GM12878 (cell line): Measurements from ENCODE around the gene FBXL7. TPM values are rescaled to one million over a fixed set of nuclear protein-coding genes. Genes with fewer than 3 reads are reported as not detected.

ENCODE experiments used
- ATAC-seq: fragments of 200-7000 bp; cut with Tn5 transposase; 3 replicates; pipeline ENCODE4 v1.9.1; 2020; ENCODE audit warnings: mild to moderate bottlenecking, moderate library complexity
- BruUV-seq: library from RNA; stranded (reverse); fragments of 400-500 nt; replicated peaks from 2 replicates; lab custom pipeline; 2021; lab: Mats Ljungman, UMichigan
- CTCF ChIA-PET: fragments of 300-600 bp; sonication (Branson Sonifier 250); formaldehyde crosslinking; extraction: SDS; loops from one replicate; lab custom pipeline; 2021; ENCODE audit warnings: inconsistent platforms; lab: Yijun Ruan, JAX
- POLR2A ChIA-PET: fragments of 350-600 bp; formaldehyde crosslinking; extraction: SDS; loops from one replicate; lab custom pipeline; 2021; ENCODE audit warnings: inconsistent platforms; lab: Charles Lee
- RAD21 ChIA-PET: fragments of 300-600 bp; sonication (Branson Sonifier 250); formaldehyde crosslinking; loops from one replicate; lab custom pipeline; 2023; ENCODE audit warnings: antibody characterized with exemption; ENCODE audit not compliant: unreplicated experiment; lab: Charles Lee
- SMC1A ChIA-PET: fragments of 300-600 bp; sonication (Branson Sonifier 250); formaldehyde crosslinking; loops from one replicate; lab custom pipeline; 2023; ENCODE audit not compliant: unreplicated experiment, uncharacterized antibody; lab: Charles Lee
- DNase-seq: peaks from one replicate; pipeline ENCODE4 v3.0.0-alpha.2; 2011; ENCODE audit warnings: low read depth, low spot score
- FAIRE-seq: peaks from 3 replicates; lab custom pipeline; 2011; peaks lifted over from hg19 to GRCh38; lab: Jason Lieb, UNC
- H2AFZ ChIP-seq: 2 replicates; pipeline ENCODE4 v1.6.0; 2011; ENCODE audit warnings: low read depth, low read length, control low read depth; ENCODE audit not compliant: control insufficient read depth
- H3K27ac ChIP-seq: 2 replicates; pipeline ENCODE4 v1.5.1; 2011; ENCODE audit warnings: control low read depth; ENCODE audit not compliant: control insufficient read depth, insufficient read depth
- H3K27me3 ChIP-seq, 2 experiments: replicated peaks in 1 of 2; 2 replicates each; pipeline versions ENCODE4 v1.6.0 to v1.6.1; 2011; ENCODE audit warnings: low read length in 1 of 2; ENCODE audit not compliant: control insufficient read depth in 2 of 2, insufficient read depth in 2 of 2
- H3K36me3 ChIP-seq, 2 experiments: 2 replicates each; pipeline ENCODE4 v1.5.1; 2011; ENCODE audit warnings: low read length in 1 of 2; ENCODE audit not compliant: control insufficient read depth in 2 of 2, insufficient read depth in 2 of 2
- H3K4me1 ChIP-seq: 2 replicates; pipeline ENCODE4 v1.6.1; 2011; ENCODE audit warnings: mild to moderate bottlenecking, low read length, moderate library complexity, mixed read lengths; ENCODE audit not compliant: control insufficient read depth, insufficient read depth
- H3K4me2 ChIP-seq: 2 replicates; pipeline ENCODE4 v1.6.0; 2011; ENCODE audit warnings: control low read depth; ENCODE audit not compliant: control insufficient read depth, insufficient read depth
- H3K4me3 ChIP-seq: fragments of 200-600 bp; sonication (generic); 2 replicates; pipeline ENCODE4 v1.5.1; 2016
- H3K79me2 ChIP-seq: 2 replicates; pipeline ENCODE4 v1.6.0; 2011; ENCODE audit warnings: low read length; ENCODE audit not compliant: control insufficient read depth, insufficient read depth
- H3K9ac ChIP-seq: 2 replicates; pipeline ENCODE4 v1.8.0; 2011; ENCODE audit warnings: low read length, control low read depth, mixed read lengths; ENCODE audit not compliant: control insufficient read depth, insufficient read depth
- H3K9me3 ChIP-seq: replicated peaks from 3 replicates; pipeline ENCODE4 v1.5.1; 2011; ENCODE audit warnings: mild to moderate bottlenecking, low read length; ENCODE audit not compliant: control insufficient read depth, insufficient read depth
- H4K20me1 ChIP-seq: 2 replicates; pipeline ENCODE4 v1.6.0; 2011; ENCODE audit not compliant: control insufficient read depth, insufficient read depth
- ESRRA ChIP-seq: IDR thresholded peaks from 2 replicates; pipeline ENCODE4 v1.6.1; 2012; ENCODE audit warnings: mild to moderate bottlenecking, low read length, improper control_type of control experiment
- WGBS: methylation state at CpG from one replicate; pipeline ENCODE4 v1.1.6; 2016; ENCODE audit warnings: low lambda C conversion rate; ENCODE audit not compliant: insufficient replicate concordance, insufficient coverage; ENCODE audit errors: missing lambda C conversion rate; 5-methylcytosine and 5-hydroxymethylcytosine counted together
- in situ Hi-C: fragments of 300-500 bp; cut with MboI; formaldehyde crosslinking; loops from 9 replicates; pipeline ENCODE4 v1.14.3; 2018; ENCODE audit warnings: mixed read lengths
- intact Hi-C: fragments of 100-400 bp; cut with micrococcal nuclease; formaldehyde crosslinking; loops from one replicate; pipeline ENCODE4 v1.14.2; 2022; ENCODE audit not compliant: unreplicated experiment
- polyA plus RNA-seq, 11 experiments: library from polyadenylated mRNA; depleted of rRNA in 4 of 11; unstranded in 6 of 11; stranded (reverse) in 5 of 11; fragments of >200 nt; fragmentation: Nextera tagmentation in 4 of 11; fragmentation: Illumina TruSeq in 1 of 11; extraction: Ambion mirVana in 4 of 11; extraction: Trizol in 1 of 11; gene quantifications; 1 replicate in 1 of 11; 2 replicates in 10 of 11; pipeline versions ENCODE4 v1.2.1 to v1.2.3, GENCODE V29; 2011 to 2016; ENCODE audit warnings: inconsistent platforms in 2 of 11, missing spikeins in 2 of 11, low read depth in 1 of 11
- total RNA-seq, 4 experiments: library from RNA; depleted of rRNA in 3 of 4; stranded (reverse); fragments of >200 nt in 3 of 4; fragmentation: Illumina TruSeq in 1 of 4; extraction: Trizol in 1 of 4; gene quantifications; 2 replicates each; pipeline versions ENCODE4 v1.2.1 to v1.2.3, GENCODE V29; 2013 to 2021
- TF ChIP-seq, protein P1 (sequence below): fragments of 450-650 bp; IDR thresholded peaks from 2 replicates; pipeline ENCODE4 v1.6.1; 2018; ENCODE audit warnings: borderline replicate concordance, mild to moderate bottlenecking; ENCODE audit not compliant: partially characterized antibody
- TF ChIP-seq, protein P2 (sequence below): IDR thresholded peaks from 2 replicates; pipeline ENCODE4 v1.6.1; 2012; ENCODE audit warnings: improper control_type of control experiment, low read depth, low read length; ENCODE audit not compliant: insufficient replicate concordance
- TF ChIP-seq, protein P3 (sequence below): IDR thresholded peaks from 2 replicates; pipeline ENCODE4 v1.6.1; 2011; ENCODE audit warnings: borderline replicate concordance, low read depth, mild to moderate bottlenecking, moderate library complexity, low read length; ENCODE audit not compliant: insufficient read depth, poor library complexity, severe bottlenecking

The FBXL7 gene
- total and polyA plus RNA-seq, 10 of the 15 experiments (the other 5 are each of a cell fraction or from before 2014, with no cell fraction given), result 0.03 to 0.44 (median 0.16) TPM

DNA sequence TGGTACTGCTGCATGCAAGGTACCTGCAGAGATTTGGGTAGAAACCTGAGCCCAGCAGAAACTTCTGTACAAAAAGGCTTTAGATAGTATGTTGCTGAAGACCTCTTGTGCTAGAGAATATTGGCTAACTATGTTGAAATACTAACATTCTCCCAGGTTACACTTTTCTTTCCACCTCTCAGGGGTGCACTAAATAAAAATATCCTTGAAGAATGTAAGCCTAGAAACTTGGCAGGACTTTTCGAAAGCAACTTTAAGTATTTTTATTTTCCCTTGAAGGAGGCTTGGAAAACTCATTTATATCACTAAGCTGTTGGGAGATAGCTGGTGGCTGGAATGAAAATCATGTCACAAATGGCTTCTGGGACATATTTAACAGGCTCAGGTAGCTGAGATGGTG lies 50.0 kb downstream of the FBXL7 start:
- ATAC-seq (no peak), FAIRE-seq (no peak), DNase-seq (no peak)
- TF ChIP-seq, protein P1, sequence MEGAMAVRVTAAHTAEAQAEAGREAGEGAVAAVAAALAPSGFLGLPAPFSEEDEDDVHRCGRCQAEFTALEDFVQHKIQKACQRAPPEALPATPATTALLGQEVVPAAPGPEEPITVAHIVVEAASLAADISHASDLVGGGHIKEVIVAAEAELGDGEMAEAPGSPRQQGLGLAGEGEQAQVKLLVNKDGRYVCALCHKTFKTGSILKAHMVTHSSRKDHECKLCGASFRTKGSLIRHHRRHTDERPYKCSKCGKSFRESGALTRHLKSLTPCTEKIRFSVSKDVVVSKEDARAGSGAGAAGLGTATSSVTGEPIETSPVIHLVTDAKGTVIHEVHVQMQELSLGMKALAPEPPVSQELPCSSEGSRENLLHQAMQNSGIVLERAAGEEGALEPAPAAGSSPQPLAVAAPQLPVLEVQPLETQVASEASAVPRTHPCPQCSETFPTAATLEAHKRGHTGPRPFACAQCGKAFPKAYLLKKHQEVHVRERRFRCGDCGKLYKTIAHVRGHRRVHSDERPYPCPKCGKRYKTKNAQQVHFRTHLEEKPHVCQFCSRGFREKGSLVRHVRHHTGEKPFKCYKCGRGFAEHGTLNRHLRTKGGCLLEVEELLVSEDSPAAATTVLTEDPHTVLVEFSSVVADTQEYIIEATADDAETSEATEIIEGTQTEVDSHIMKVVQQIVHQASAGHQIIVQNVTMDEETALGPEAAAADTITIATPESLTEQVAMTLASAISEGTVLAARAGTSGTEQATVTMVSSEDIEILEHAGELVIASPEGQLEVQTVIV, result no peak
- ChIA-PET RAD21 (no interaction called here), POLR2A (no interaction called here), SMC1A (interaction anchor here (1.8 kb wide), 1 partner anchor 11 kb away, joined by 5 read pairs; no protein-coding TSS in a partner anchor), CTCF (no interaction called here)
- no peak overlapping the region for H3K9ac ChIP-seq
- H3K27me3 ChIP-seq, result no peaks in the 10 kb centered on the region
- no peak overlapping the region for H3K4me3 ChIP-seq
- intact Hi-C loops (no loop called here), in situ Hi-C loops (no loop called here)
- WGBS, result 22% methylated on average over 1 of the region's 1 CpG
- no peaks in the 10 kb centered on the region for H4K20me1 ChIP-seq
- H3K4me2 ChIP-seq, result no peak overlapping the region
- H3K27ac ChIP-seq, result no peak overlapping the region
- no peaks in the 10 kb centered on the region for H3K9me3 ChIP-seq
- H3K79me2 ChIP-seq, result no peaks in the 10 kb centered on the region
- H2AFZ ChIP-seq, result no peak overlapping the region
- BruUV-seq, result no TSS peak
- H3K36me3 ChIP-seq, result no peaks in the 10 kb centered on the region
- no peaks in the 10 kb centered on the region for H3K4me1 ChIP-seq

DNA sequence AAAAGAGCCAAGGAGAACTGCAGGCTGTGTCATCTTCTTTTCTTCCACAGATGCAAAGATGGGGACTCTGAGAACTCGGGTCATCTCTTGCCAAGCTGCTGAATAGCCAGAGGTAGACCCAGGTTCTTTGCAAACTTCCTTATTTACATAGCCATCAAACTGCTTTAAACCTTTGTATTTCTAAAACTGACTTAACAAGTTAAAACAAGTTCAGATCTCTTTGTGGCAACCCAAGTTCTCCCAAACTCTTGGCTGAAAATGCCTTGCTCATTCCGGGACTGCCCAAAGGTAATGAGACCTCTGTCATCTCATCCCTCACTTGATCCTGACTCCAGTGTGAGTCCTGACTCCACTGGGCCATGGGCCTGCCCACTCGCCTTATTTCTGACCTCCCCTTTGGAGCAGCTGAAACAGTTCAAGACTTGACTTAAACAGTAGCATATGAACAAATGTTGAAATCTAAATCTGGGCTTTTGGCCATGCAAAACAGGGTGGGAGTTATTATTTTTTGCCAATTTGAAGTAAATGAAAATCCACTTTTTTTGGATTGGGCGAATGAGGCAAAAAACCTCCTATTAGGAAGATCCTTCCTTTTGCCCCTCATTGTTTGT lies 50.6 kb downstream of the FBXL7 start:
- ATAC-seq (no peak), FAIRE-seq (no peak), DNase-seq (no peak)
- no TSS peak for BruUV-seq
- no peaks in the 10 kb centered on the region for H3K4me1 ChIP-seq
- H3K9ac ChIP-seq, result no peak overlapping the region
- H3K27me3 ChIP-seq, result no peaks in the 10 kb centered on the region
- in situ Hi-C loops, result no loop called here
- WGBS, result 1% methylated on average over 4 of the region's 4 CpGs
- ChIA-PET RAD21 (no interaction called here), POLR2A (no interaction called here), CTCF (no interaction called here), SMC1A (interaction anchor here (1.8 kb wide), 1 partner anchor 11 kb away, joined by 5 read pairs; no protein-coding TSS in a partner anchor)
- no peak overlapping the region for H2AFZ ChIP-seq
- no peak overlapping the region for H3K4me2 ChIP-seq
- no peaks in the 10 kb centered on the region for H3K9me3 ChIP-seq
- no peak overlapping the region for H3K27ac ChIP-seq
- no peaks in the 10 kb centered on the region for H3K79me2 ChIP-seq
- no peaks in the 10 kb centered on the region for H4K20me1 ChIP-seq
- intact Hi-C loops, result no loop called here
- no peak overlapping the region for H3K4me3 ChIP-seq
- H3K36me3 ChIP-seq, result no peaks in the 10 kb centered on the region
- TF ChIP-seq, protein P2, sequence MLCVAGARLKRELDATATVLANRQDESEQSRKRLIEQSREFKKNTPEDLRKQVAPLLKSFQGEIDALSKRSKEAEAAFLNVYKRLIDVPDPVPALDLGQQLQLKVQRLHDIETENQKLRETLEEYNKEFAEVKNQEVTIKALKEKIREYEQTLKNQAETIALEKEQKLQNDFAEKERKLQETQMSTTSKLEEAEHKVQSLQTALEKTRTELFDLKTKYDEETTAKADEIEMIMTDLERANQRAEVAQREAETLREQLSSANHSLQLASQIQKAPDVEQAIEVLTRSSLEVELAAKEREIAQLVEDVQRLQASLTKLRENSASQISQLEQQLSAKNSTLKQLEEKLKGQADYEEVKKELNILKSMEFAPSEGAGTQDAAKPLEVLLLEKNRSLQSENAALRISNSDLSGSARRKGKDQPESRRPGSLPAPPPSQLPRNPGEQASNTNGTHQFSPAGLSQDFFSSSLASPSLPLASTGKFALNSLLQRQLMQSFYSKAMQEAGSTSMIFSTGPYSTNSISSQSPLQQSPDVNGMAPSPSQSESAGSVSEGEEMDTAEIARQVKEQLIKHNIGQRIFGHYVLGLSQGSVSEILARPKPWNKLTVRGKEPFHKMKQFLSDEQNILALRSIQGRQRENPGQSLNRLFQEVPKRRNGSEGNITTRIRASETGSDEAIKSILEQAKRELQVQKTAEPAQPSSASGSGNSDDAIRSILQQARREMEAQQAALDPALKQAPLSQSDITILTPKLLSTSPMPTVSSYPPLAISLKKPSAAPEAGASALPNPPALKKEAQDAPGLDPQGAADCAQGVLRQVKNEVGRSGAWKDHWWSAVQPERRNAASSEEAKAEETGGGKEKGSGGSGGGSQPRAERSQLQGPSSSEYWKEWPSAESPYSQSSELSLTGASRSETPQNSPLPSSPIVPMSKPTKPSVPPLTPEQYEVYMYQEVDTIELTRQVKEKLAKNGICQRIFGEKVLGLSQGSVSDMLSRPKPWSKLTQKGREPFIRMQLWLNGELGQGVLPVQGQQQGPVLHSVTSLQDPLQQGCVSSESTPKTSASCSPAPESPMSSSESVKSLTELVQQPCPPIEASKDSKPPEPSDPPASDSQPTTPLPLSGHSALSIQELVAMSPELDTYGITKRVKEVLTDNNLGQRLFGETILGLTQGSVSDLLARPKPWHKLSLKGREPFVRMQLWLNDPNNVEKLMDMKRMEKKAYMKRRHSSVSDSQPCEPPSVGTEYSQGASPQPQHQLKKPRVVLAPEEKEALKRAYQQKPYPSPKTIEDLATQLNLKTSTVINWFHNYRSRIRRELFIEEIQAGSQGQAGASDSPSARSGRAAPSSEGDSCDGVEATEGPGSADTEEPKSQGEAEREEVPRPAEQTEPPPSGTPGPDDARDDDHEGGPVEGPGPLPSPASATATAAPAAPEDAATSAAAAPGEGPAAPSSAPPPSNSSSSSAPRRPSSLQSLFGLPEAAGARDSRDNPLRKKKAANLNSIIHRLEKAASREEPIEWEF, result no peak
- TF ChIP-seq, protein P3, sequence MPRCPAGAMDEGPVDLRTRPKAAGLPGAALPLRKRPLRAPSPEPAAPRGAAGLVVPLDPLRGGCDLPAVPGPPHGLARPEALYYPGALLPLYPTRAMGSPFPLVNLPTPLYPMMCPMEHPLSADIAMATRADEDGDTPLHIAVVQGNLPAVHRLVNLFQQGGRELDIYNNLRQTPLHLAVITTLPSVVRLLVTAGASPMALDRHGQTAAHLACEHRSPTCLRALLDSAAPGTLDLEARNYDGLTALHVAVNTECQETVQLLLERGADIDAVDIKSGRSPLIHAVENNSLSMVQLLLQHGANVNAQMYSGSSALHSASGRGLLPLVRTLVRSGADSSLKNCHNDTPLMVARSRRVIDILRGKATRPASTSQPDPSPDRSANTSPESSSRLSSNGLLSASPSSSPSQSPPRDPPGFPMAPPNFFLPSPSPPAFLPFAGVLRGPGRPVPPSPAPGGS, result no peak
- no peak for TF ChIP-seq ESRRA
